SJCRH30 (cell line): ENCODE measurements around the gene AP2S1. TPM values are rescaled to one million over a fixed set of nuclear protein-coding genes. Genes with fewer than 3 reads are reported as not detected.
"Not testable (repeated sequence)": the region's sequence is repeated elsewhere in the genome, so short reads cannot be mapped to it uniquely, and the experiment has no call there.

Experiments used
- DNase-seq, 2 experiments: peaks; one replicate each; pipeline ENCODE4 v3.0.0-alpha.2; 2015 to 2020
- H3K27ac ChIP-seq: fragments of 250-450 bp; sonication (Bioruptor Pico); 2 replicates; pipeline ENCODE4 v1.5.1; 2020; ENCODE audit warnings: mild to moderate bottlenecking, moderate library complexity
- H3K27me3 ChIP-seq: fragments of 250-450 bp; sonication (Bioruptor Pico); 2 replicates; pipeline ENCODE4 v1.5.1; 2020; ENCODE audit warnings: mild to moderate bottlenecking, moderate library complexity
- H3K36me3 ChIP-seq: fragments of 250-450 bp; sonication (Bioruptor Pico); 2 replicates; pipeline ENCODE4 v1.5.1; 2020; ENCODE audit warnings: mild to moderate bottlenecking, moderate library complexity
- H3K4me1 ChIP-seq: fragments of 250-450 bp; sonication (Bioruptor Pico); 2 replicates; pipeline ENCODE4 v1.5.1; 2020; ENCODE audit warnings: mild to moderate bottlenecking, moderate library complexity
- H3K4me3 ChIP-seq: fragments of 250-450 bp; sonication (Bioruptor Pico); 2 replicates; pipeline ENCODE4 v1.5.1; 2020; ENCODE audit warnings: mild to moderate bottlenecking, moderate library complexity
- H3K9me3 ChIP-seq: fragments of 250-450 bp; sonication (Bioruptor Pico); replicated peaks from 2 replicates; pipeline ENCODE4 v1.5.1; 2020; ENCODE audit warnings: mild to moderate bottlenecking, moderate library complexity
- total RNA-seq: library from RNA; depleted of rRNA; stranded (reverse); fragments of >200 nt; shearing (Covaris generic); gene quantifications from 2 replicates; pipeline ENCODE4 v1.2.3, GENCODE V29; 2014; rRNA removed

Gene AP2S1
- total RNA-seq, result 133 and 139 TPM in 2 replicates

- Histone ChIP-seq H3K4me1 (peaks cover 7% of the 10 kb centered on the region; the same call in 1 of the 2 replicates), H3K27me3 (no peaks in the 10 kb centered on the region), H3K9me3 (no peaks in the 10 kb centered on the region), H3K36me3 (0 out of 2 replicates have a peak, but pooled peaks cover 3% of the 10 kb centered on the region), H3K27ac (peak within 1 kb of the TSS; percentile 60), H3K4me3 (peak within 1 kb of the TSS; percentile 85)
- peak; percentile 98 to 99 for DNase-seq
Observed at GRCh38 chr19:46850228-46851203, at the start of gene AP2S1. TSS of gene AP2S1 (minus strand) at chr19:46850846. CDS start at chr19:46850766, 80 bp downstream.

GRCh38 chr19:46900341-46900740, 49.7 kb upstream of the AP2S1 start:
- DNase-seq, result no peak
- Histone ChIP-seq H3K4me3 (no peak overlapping the region), H3K27me3 (no peaks in the 10 kb centered on the region), H3K27ac (no peak overlapping the region), H3K4me1 (peaks cover 58% of the 10 kb centered on the region), H3K9me3 (no peaks in the 10 kb centered on the region), H3K36me3 (no peaks in the 10 kb centered on the region)

GRCh38 chr19:46898731-46899130, 48.1 kb upstream of the AP2S1 start:
- H3K27ac ChIP-seq, result no peak overlapping the region
- no peaks in the 10 kb centered on the region for H3K27me3 ChIP-seq
- H3K36me3 ChIP-seq, result no peaks in the 10 kb centered on the region
- H3K4me3 ChIP-seq, result no peak overlapping the region
- peaks cover 44% of the 10 kb centered on the region for H3K4me1 ChIP-seq
- no peak for DNase-seq
- H3K9me3 ChIP-seq, result no peaks in the 10 kb centered on the region

- DNase-seq, result peak; percentile 91 to 95
- peaks cover 21% of the 10 kb centered on the region for H3K4me1 ChIP-seq
- no peaks in the 10 kb centered on the region for H3K9me3 ChIP-seq
- H3K4me3 ChIP-seq, result no peak overlapping the region
- H3K27ac ChIP-seq, result no peak overlapping the region
- no peaks in the 10 kb centered on the region for H3K27me3 ChIP-seq
- no peaks in the 10 kb centered on the region; the same call in 1 of the 2 replicates for H3K36me3 ChIP-seq
Observed at GRCh38 chr19:46896076-46896794, 45.6 kb upstream of the AP2S1 start.

GRCh38 chr19:46892252-46893179, 41.9 kb upstream of the AP2S1 start:
- Histone ChIP-seq H3K9me3 (no peaks in the 10 kb centered on the region), H3K27me3 (no peaks in the 10 kb centered on the region), H3K27ac (no peak overlapping the region), H3K4me3 (no peak overlapping the region), H3K36me3 (no peaks in the 10 kb centered on the region; the same call in 1 of the 2 replicates), H3K4me1 (peaks cover 17% of the 10 kb centered on the region)
- no peak for DNase-seq

- no peaks in the 10 kb centered on the region for H3K9me3 ChIP-seq
- H3K27me3 ChIP-seq, result no peaks in the 10 kb centered on the region
- H3K27ac ChIP-seq, result no peak overlapping the region
- no peaks in the 10 kb centered on the region; the same call in 1 of the 2 replicates for H3K36me3 ChIP-seq
- DNase-seq, result no peak
- H3K4me1 ChIP-seq, result peaks cover 7% of the 10 kb centered on the region
- H3K4me3 ChIP-seq, result no peak overlapping the region
Observed at GRCh38 chr19:46890423-46891170, 40.0 kb upstream of the AP2S1 start.

- H3K36me3 ChIP-seq, result no peaks in the 10 kb centered on the region
- H3K27me3 ChIP-seq, result no peaks in the 10 kb centered on the region
- H3K4me3 ChIP-seq, result no peak overlapping the region
- 0 out of 2 replicates have a peak, but pooled peaks cover 2% of the 10 kb centered on the region for H3K4me1 ChIP-seq
- DNase-seq, result no peak
- no peaks in the 10 kb centered on the region for H3K9me3 ChIP-seq
- no peak overlapping the region for H3K27ac ChIP-seq
Observed at GRCh38 chr19:46887240-46887782, 36.7 kb upstream of the AP2S1 start.

- Histone ChIP-seq H3K4me3 (no peak overlapping the region), H3K27me3 (no peaks in the 10 kb centered on the region), H3K27ac (no peak overlapping the region), H3K9me3 (no peaks in the 10 kb centered on the region), H3K36me3 (no peaks in the 10 kb centered on the region), H3K4me1 (0 out of 2 replicates have a peak, but pooled peaks cover 2% of the 10 kb centered on the region)
- DNase-seq, result no peak
Observed at GRCh38 chr19:46886546-46887239, 36.0 kb upstream of the AP2S1 start.

- no peak for DNase-seq
- H3K4me1 ChIP-seq, result no peaks in the 10 kb centered on the region
- no peaks in the 10 kb centered on the region for H3K27me3 ChIP-seq
- no peaks in the 10 kb centered on the region for H3K36me3 ChIP-seq
- no peak overlapping the region for H3K4me3 ChIP-seq
- no peaks in the 10 kb centered on the region for H3K9me3 ChIP-seq
- no peak overlapping the region for H3K27ac ChIP-seq
Observed at GRCh38 chr19:46885411-46885810, 34.8 kb upstream of the AP2S1 start.

- not testable (repeated sequence) for H3K9me3 ChIP-seq, H3K36me3 ChIP-seq
Observed at GRCh38 chr19:46882751-46883150, 32.1 kb upstream of the AP2S1 start.

GRCh38 chr19:46882034-46882433, 31.4 kb upstream of the AP2S1 start:
- Histone ChIP-seq H3K4me3 (no peak overlapping the region), H3K27ac (no peak overlapping the region), H3K27me3 (no peaks in the 10 kb centered on the region), H3K4me1 (peaks cover 13% of the 10 kb centered on the region), H3K36me3 (no peaks in the 10 kb centered on the region), H3K9me3 (no peaks in the 10 kb centered on the region)
- no peak for DNase-seq

More at GRCh38 chr19:46882751-46883150, 32.1 kb upstream of the AP2S1 start:
- not testable (repeated sequence) for DNase-seq, H3K27me3 ChIP-seq, H3K4me3 ChIP-seq, H3K27ac ChIP-seq
- H3K4me1 ChIP-seq, result peaks cover 13% of the 10 kb centered on the region

GRCh38 chr19:46881092-46881491, 30.4 kb upstream of the AP2S1 start:
- Histone ChIP-seq H3K27ac (no peak overlapping the region), H3K27me3 (no peaks in the 10 kb centered on the region), H3K4me3 (no peak overlapping the region), H3K4me1 (peaks cover 13% of the 10 kb centered on the region), H3K9me3 (no peaks in the 10 kb centered on the region), H3K36me3 (no peaks in the 10 kb centered on the region; the same call in 1 of the 2 replicates)
- DNase-seq, result no peak

GRCh38 chr19:46880431-46880830, 29.8 kb upstream of the AP2S1 start:
- no peak for DNase-seq
- H3K36me3 ChIP-seq, result no peaks in the 10 kb centered on the region; the same call in 1 of the 2 replicates
- H3K4me1 ChIP-seq, result peaks cover 13% of the 10 kb centered on the region
- H3K9me3 ChIP-seq, result no peaks in the 10 kb centered on the region
- no peak overlapping the region for H3K27ac ChIP-seq
- no peak overlapping the region for H3K4me3 ChIP-seq
- no peaks in the 10 kb centered on the region for H3K27me3 ChIP-seq
